ENCODE results near the gene METRNL.

Gene METRNL

DNA sequence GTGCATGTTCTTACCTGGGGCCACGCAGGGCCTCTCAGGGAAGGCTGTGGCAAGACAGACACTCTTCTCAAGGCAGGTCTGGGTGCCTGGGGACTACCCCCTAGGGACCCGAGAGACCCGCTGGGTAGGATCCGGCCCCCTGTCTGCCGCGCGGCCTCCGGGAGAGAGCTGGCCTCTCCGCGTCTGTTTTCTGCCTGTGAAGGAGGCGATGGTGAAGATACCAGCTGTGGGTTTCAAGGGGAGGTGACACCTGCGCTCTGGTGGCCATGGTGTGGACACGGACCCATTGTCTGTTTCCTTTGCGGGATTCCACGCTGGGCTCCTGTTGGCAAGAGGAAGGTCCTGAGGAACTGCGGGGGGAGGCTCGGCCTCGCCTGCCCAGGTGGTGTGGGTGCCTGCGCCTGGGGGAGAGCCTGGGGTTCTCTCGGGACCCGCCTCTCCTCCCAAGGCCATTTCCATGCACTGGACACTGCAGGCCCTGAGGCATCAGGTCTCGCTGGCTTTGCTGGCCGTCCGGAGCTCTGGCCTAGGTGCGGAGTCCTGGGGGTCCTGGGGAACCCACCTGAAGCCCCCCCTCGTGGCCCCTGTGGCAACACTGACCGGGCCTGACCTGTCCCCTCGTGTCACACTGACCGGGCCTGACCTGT lies 12.2 kb upstream of the METRNL start:
- Histone ChIP-seq H3F3A (ENCODE audit: control insufficient read depth, insufficient read depth) (0 out of 2 replicates have a peak, but pooled peaks cover 2% of the 10 kb centered on the region), H3K27me3 (ENCODE audit: control insufficient read depth, low read length) (0 out of 2 replicates have a peak, but pooled peaks cover 3% of the 10 kb centered on the region), H3K27ac (ENCODE audit: low read depth, low read length) (no peak overlapping the region), H3K9me2 (replicated peaks; ENCODE audit: control insufficient read depth, low read length) (no peaks in the 10 kb centered on the region), H3K36me3 (ENCODE audit: control insufficient read depth, low read length) (no peaks in the 10 kb centered on the region), H3K4me1 (ENCODE audit: control insufficient read depth, low read length) (peaks cover 7% of the 10 kb centered on the region), H4K20me1 (ENCODE audit: control insufficient read depth, insufficient read depth, low read depth, low read length) (no peaks in the 10 kb centered on the region), H3K9me3 (ENCODE audit: control insufficient read depth, insufficient read depth, low read length) (no peaks in the 10 kb centered on the region), H3K4me3 (ENCODE audit: low read length) (no peak overlapping the region), H3K4me2 (ENCODE audit: low read length) (no peak overlapping the region), H3K79me2 (ENCODE audit: control insufficient read depth, low read length) (no peaks in the 10 kb centered on the region)
- TF ChIP-seq, protein P1, sequence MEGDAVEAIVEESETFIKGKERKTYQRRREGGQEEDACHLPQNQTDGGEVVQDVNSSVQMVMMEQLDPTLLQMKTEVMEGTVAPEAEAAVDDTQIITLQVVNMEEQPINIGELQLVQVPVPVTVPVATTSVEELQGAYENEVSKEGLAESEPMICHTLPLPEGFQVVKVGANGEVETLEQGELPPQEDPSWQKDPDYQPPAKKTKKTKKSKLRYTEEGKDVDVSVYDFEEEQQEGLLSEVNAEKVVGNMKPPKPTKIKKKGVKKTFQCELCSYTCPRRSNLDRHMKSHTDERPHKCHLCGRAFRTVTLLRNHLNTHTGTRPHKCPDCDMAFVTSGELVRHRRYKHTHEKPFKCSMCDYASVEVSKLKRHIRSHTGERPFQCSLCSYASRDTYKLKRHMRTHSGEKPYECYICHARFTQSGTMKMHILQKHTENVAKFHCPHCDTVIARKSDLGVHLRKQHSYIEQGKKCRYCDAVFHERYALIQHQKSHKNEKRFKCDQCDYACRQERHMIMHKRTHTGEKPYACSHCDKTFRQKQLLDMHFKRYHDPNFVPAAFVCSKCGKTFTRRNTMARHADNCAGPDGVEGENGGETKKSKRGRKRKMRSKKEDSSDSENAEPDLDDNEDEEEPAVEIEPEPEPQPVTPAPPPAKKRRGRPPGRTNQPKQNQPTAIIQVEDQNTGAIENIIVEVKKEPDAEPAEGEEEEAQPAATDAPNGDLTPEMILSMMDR (IDR thresholded peaks at IDR 0.05; ENCODE audit: low read depth, low read length, poor library complexity, severe bottlenecking) = no peak
- TF ChIP-seq EZH2phosphoT487 (IDR thresholded peaks at IDR 0.05; ENCODE audit: borderline replicate concordance, low read length) = no peak

DNA sequence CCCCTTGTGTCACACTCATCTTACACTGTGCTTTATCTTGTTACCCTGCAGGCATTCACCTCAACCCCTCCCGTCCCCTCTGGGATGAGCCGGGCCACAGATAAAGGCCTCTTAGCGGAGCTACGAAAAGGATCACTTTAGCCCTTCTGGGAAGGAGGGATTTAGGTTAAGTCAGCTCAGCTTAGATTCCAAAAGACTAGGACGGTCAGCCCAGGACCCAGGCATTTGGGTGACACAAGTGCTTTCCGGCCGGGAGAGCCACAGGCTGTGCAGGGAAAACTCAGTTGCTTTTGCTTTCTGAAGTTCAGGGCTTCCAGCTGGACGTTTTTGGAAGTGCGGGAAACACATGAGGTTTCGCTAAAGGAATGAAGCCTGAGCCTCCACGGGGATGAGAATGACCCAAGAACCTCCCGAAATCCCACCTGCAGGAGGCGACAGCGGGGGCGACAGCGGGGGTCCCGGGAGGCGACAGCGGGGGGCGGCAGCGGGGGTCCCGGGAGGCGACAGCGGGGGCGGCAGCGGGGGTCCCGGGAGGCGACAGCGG lies 11.6 kb upstream of the METRNL start:
- Histone ChIP-seq H3K27ac (ENCODE audit: low read depth, low read length) (no peak overlapping the region), H3K36me3 (ENCODE audit: control insufficient read depth, low read length) (no peaks in the 10 kb centered on the region), H4K20me1 (ENCODE audit: control insufficient read depth, insufficient read depth, low read depth, low read length) (no peaks in the 10 kb centered on the region), H3K27me3 (ENCODE audit: control insufficient read depth, low read length) (0 out of 2 replicates have a peak, but pooled peaks cover 3% of the 10 kb centered on the region), H3K4me2 (ENCODE audit: low read length) (no peak overlapping the region), H3F3A (ENCODE audit: control insufficient read depth, insufficient read depth) (0 out of 2 replicates have a peak, but pooled peaks cover 2% of the 10 kb centered on the region), H3K79me2 (ENCODE audit: control insufficient read depth, low read length) (no peaks in the 10 kb centered on the region), H3K9me2 (replicated peaks; ENCODE audit: control insufficient read depth, low read length) (no peaks in the 10 kb centered on the region), H3K4me1 (ENCODE audit: control insufficient read depth, low read length) (peaks cover 7% of the 10 kb centered on the region), H3K4me3 (ENCODE audit: low read length) (no peak overlapping the region), H3K9me3 (ENCODE audit: control insufficient read depth, insufficient read depth, low read length) (no peaks in the 10 kb centered on the region)
- TF ChIP-seq EZH2phosphoT487 (IDR thresholded peaks at IDR 0.05; ENCODE audit: borderline replicate concordance, low read length) = no peak
- TF ChIP-seq, protein P1 (IDR thresholded peaks at IDR 0.05; ENCODE audit: low read depth, low read length, poor library complexity, severe bottlenecking) = no peak

DNA sequence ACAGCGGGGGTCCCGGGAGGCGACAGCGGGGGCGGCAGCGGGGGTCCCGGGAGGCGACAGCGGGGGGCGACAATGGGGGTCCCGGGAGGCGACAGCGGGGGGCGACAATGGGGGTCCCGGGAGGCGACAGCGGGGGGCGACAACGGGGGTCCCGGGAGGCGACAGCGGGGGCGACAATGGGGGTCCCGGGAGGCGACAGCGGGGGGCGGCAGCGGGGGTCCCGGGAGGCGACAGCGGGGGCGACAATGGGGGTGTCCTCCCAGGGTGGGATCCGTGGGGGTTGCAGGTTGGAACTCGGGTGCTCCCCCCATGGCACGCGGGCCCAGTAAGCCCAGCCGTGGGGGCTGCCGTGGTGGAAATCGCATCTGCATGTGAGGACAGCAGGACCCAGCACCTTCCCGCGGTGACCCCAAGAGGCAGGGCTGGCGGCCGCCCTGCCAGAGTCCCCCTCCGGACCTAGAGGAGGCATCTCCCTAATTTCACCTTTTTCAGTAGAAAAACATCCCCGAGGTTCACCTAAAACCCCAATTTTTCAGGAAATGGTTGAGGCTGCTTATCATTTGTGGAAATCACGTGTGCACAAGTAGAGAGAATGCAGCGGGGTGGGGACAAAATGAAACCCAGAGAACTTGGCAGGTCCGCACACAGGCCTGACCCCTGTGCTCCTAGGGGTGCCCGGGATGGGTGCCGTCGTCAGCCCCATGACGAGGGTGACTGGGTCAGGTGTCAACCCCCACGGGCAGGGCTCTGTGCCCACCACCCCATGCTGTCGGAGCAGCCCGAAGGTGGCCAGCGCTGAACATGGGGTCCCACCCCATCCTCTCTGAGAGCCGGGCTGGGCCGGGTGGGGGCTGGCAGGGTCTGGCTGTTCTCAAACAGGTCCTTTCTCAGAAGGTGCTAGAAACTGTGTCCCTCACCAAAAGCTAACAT lies 10.5 kb upstream of the METRNL start:
- H3K9me2 ChIP-seq (replicated peaks; ENCODE audit: control insufficient read depth, low read length) = no peaks in the 10 kb centered on the region
- H3K36me3 ChIP-seq (ENCODE audit: control insufficient read depth, low read length) = no peaks in the 10 kb centered on the region
- 0 out of 2 replicates have a peak, but pooled peaks cover 2% of the 10 kb centered on the region for H3F3A ChIP-seq (ENCODE audit: control insufficient read depth, insufficient read depth)
- H3K79me2 ChIP-seq (ENCODE audit: control insufficient read depth, low read length) = no peaks in the 10 kb centered on the region
- 0 out of 2 replicates have a peak, but pooled peaks cover 3% of the 10 kb centered on the region for H3K27me3 ChIP-seq (ENCODE audit: control insufficient read depth, low read length)
- peaks cover 7% of the 10 kb centered on the region for H3K4me1 ChIP-seq (ENCODE audit: control insufficient read depth, low read length)
- no peak overlapping the region for H3K4me2 ChIP-seq (ENCODE audit: low read length)
- H3K27ac ChIP-seq (ENCODE audit: low read depth, low read length) = no peak overlapping the region
- no peaks in the 10 kb centered on the region for H4K20me1 ChIP-seq (ENCODE audit: control insufficient read depth, insufficient read depth, low read depth, low read length)
- H3K9me3 ChIP-seq (ENCODE audit: control insufficient read depth, insufficient read depth, low read length) = no peaks in the 10 kb centered on the region
- TF ChIP-seq EZH2phosphoT487 (IDR thresholded peaks at IDR 0.05; ENCODE audit: borderline replicate concordance, low read length) = no peak
- TF ChIP-seq, protein P1 (IDR thresholded peaks at IDR 0.05; ENCODE audit: low read depth, low read length, poor library complexity, severe bottlenecking) = no peak
- no peak overlapping the region for H3K4me3 ChIP-seq (ENCODE audit: low read length)
